ENCODE measurements around the gene NPC1L1. TPM values are rescaled to one million over a fixed set of nuclear protein-coding genes. Genes with fewer than 3 reads are reported as not detected.

Gene NPC1L1
- total and polyA plus RNA-seq, 10 of the 15 experiments (the other 5 are each of a cell fraction or from before 2014, with no cell fraction given), result 0.01 to 0.90 TPM; not detected in 8

- Histone ChIP-seq H3K27me3 (replicated peaks in 1 of 2; ENCODE audit: control insufficient read depth in 2 of 2, insufficient read depth in 2 of 2, low read length in 1 of 2) (peaks cover 2 to 7% of the 10 kb centered on the region in 2 experiments), H2AFZ (ENCODE audit: control insufficient read depth, low read depth, low read length) (no peak overlapping the region), H3K4me2 (ENCODE audit: control insufficient read depth, insufficient read depth) (no peak overlapping the region), H3K79me2 (ENCODE audit: control insufficient read depth, insufficient read depth, low read length) (no peaks in the 10 kb centered on the region), H3K9me3 (replicated peaks; ENCODE audit: control insufficient read depth, insufficient read depth, low read length) (no peaks in the 10 kb centered on the region), H3K9ac (ENCODE audit: control insufficient read depth, insufficient read depth, low read length) (no peak overlapping the region), H3K36me3 (ENCODE audit: control insufficient read depth in 2 of 2, insufficient read depth in 2 of 2, low read length in 1 of 2) (no peaks in the 10 kb centered on the region), H3K4me3 (no peak overlapping the region), H4K20me1 (ENCODE audit: control insufficient read depth, insufficient read depth) (no peaks in the 10 kb centered on the region), H3K27ac (ENCODE audit: control insufficient read depth, insufficient read depth) (no peak overlapping the region), H3K4me1 (ENCODE audit: control insufficient read depth, insufficient read depth, low read length) (no peaks in the 10 kb centered on the region)
- in situ Hi-C loops (cut with MboI) (no loop called here), intact Hi-C loops (cut with micrococcal nuclease; ENCODE audit: unreplicated experiment) (no loop called here)
- BruUV-seq (replicated peaks), result no TSS peak
- no peak for TF ChIP-seq NRF1 (conservative IDR thresholded peaks at IDR 0.05; ENCODE audit: low read depth, low read length)
- TF ChIP-seq POLR2AphosphoS5 (IDR thresholded peaks at IDR 0.05; ENCODE audit: low read length), result no peak
- TF ChIP-seq POLR2A (IDR thresholded peaks at IDR 0.05; ENCODE audit: low read depth, low read length), result no peak
- TF ChIP-seq SIN3A (IDR thresholded peaks at IDR 0.05; ENCODE audit: low read depth, low read length), result no peak
- no peak for TF ChIP-seq NFIC (IDR thresholded peaks at IDR 0.05; ENCODE audit: low read depth, low read length)
- no peak for TF ChIP-seq PAX5 (IDR thresholded peaks at IDR 0.05; ENCODE audit: borderline replicate concordance, low read depth, low read length)
- TF ChIP-seq PAX8 (IDR thresholded peaks at IDR 0.05), result no peak
- TF ChIP-seq SMAD1 (IDR thresholded peaks at IDR 0.05; ENCODE audit: low read depth, partially characterized antibody), result no peak
- no peak for DNase-seq (ENCODE audit: low read depth, low spot score)
- CTCF ChIA-PET, result interaction anchor here (0.9 to 1.8 kb wide), 3 partner anchors 7 to 17 kb away, joined by 3 to 7 read pairs (median 3); no protein-coding TSS in a partner anchor
- SMC1A ChIA-PET (ENCODE audit: uncharacterized antibody, unreplicated experiment), result no interaction called here
- RAD21 ChIA-PET (ENCODE audit: unreplicated experiment), result no interaction called here
- POLR2A ChIA-PET, result no interaction called here
- ATAC-seq, result no peak
- no peak for FAIRE-seq
- 45% methylated on average over 5 of the region's 5 CpGs for WGBS (ENCODE audit: insufficient coverage, insufficient replicate concordance, low lambda C conversion rate, missing lambda C conversion rate)
Observed at GRCh38 chr7:44520574-44520973, 20.6 kb downstream of the NPC1L1 start.

- POLR2A ChIA-PET, result no interaction called here
- 35% methylated on average over 7 of the region's 7 CpGs for WGBS (ENCODE audit: insufficient coverage, insufficient replicate concordance, low lambda C conversion rate, missing lambda C conversion rate)
- ATAC-seq, result no peak
Observed at GRCh38 chr7:44519546-44519945, 21.6 kb downstream of the NPC1L1 start.

More at GRCh38 chr7:44519546-44519945, 21.6 kb downstream of the NPC1L1 start:
- Histone ChIP-seq H3K27me3 (replicated peaks in 1 of 2; ENCODE audit: control insufficient read depth in 2 of 2, insufficient read depth in 2 of 2, low read length in 1 of 2) (peaks cover 2 to 7% of the 10 kb centered on the region in 2 experiments), H3K9me3 (replicated peaks; ENCODE audit: control insufficient read depth, insufficient read depth, low read length) (no peaks in the 10 kb centered on the region), H3K4me1 (ENCODE audit: control insufficient read depth, insufficient read depth, low read length) (no peaks in the 10 kb centered on the region), H4K20me1 (ENCODE audit: control insufficient read depth, insufficient read depth) (no peaks in the 10 kb centered on the region), H2AFZ (ENCODE audit: control insufficient read depth, low read depth, low read length) (no peak overlapping the region), H3K4me2 (ENCODE audit: control insufficient read depth, insufficient read depth) (no peak overlapping the region), H3K27ac (ENCODE audit: control insufficient read depth, insufficient read depth) (no peak overlapping the region), H3K9ac (ENCODE audit: control insufficient read depth, insufficient read depth, low read length) (no peak overlapping the region), H3K4me3 (no peak overlapping the region), H3K36me3 (ENCODE audit: control insufficient read depth in 2 of 2, insufficient read depth in 2 of 2, low read length in 1 of 2) (no peaks in the 10 kb centered on the region), H3K79me2 (ENCODE audit: control insufficient read depth, insufficient read depth, low read length) (no peaks in the 10 kb centered on the region)
- no peak for DNase-seq (ENCODE audit: low read depth, low spot score)
- in situ Hi-C loops (cut with MboI), result no loop called here
- RAD21 ChIA-PET (ENCODE audit: unreplicated experiment), result no interaction called here
- intact Hi-C loops (cut with micrococcal nuclease; ENCODE audit: unreplicated experiment), result no loop called here
- no TSS peak for BruUV-seq (replicated peaks)
- CTCF ChIA-PET, result interaction anchor here (0.9 to 1.8 kb wide), 4 partner anchors 8 to 171 kb away, joined by 3 to 7 read pairs (median 3); no protein-coding TSS in a partner anchor
- SMC1A ChIA-PET (ENCODE audit: uncharacterized antibody, unreplicated experiment), result interaction anchor here (0.5 kb wide), 1 partner anchor 279 kb away, joined by 3 read pairs; no protein-coding TSS in a partner anchor
- FAIRE-seq, result no peak
- TF ChIP-seq YY1 (IDR thresholded peaks at IDR 0.05; ENCODE audit: low read depth, low read length) (no peak), NR2C1 (IDR thresholded peaks at IDR 0.05) (no peak), ZNF274 (IDR thresholded peaks at IDR 0.05; ENCODE audit: insufficient read depth, insufficient read length) (no peak), BACH1 (IDR thresholded peaks at IDR 0.05; ENCODE audit: borderline replicate concordance) (no peak)
